ENCODE measurements around the gene IL18. TPM values are rescaled to one million over a fixed set of nuclear protein-coding genes. Genes with fewer than 3 reads are reported as not detected.
"Not testable (repeated sequence)": the region's sequence is repeated elsewhere in the genome, so short reads cannot be mapped to it uniquely, and the experiment has no call there.

IL18 gene
- polyA plus RNA-seq (2013, experiment 1 of 2; ENCODE audit: insufficient read length): 0.69 TPM
- polyA plus RNA-seq (2013, experiment 2 of 2; ENCODE audit: insufficient read length): 0.17 TPM

DNA sequence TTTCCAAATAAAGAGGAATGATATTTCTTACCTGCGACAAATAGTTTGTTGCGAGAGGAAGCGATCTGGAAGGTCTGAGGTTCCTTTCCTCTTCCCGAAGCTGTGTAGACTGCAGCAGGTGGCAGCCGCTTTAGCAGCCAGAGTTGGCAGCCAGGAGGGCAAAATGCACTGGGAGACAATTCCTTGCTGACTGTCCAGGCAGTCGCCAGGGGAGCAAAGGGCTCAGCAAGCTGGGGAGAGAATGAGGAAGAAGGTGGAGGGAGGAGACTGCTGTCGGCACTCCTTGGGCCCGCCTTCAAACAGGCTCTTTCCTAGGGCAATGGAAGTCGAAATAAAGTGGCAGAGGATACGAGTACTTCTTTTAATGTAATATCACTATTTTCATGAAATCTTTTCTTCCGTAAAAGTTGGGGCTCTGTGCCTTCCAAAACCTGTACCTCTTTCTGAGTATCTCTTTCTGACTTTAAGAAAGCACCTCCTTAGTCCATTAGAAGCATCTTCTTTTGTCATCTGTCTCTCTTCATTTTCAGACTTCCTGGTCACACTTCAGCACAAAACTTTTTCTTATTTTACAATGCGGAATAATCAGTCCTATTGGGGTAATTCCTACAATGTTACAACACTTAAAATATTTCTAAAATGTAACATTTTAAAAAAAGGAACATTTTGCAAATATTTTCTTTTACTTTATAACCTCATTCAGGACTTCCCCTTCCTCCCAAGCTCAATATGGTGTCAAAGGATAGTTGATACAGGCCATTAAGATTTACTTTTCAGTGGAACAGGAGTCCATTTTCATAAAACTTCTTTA lies at the start of gene IL18:
TSS of gene IL18 (minus strand) at position 220 of the 811 bp plus-strand sequence. CDS start 9,041 bp downstream, outside the sequence.
- DNase-seq: peak; percentile 5

DNA sequence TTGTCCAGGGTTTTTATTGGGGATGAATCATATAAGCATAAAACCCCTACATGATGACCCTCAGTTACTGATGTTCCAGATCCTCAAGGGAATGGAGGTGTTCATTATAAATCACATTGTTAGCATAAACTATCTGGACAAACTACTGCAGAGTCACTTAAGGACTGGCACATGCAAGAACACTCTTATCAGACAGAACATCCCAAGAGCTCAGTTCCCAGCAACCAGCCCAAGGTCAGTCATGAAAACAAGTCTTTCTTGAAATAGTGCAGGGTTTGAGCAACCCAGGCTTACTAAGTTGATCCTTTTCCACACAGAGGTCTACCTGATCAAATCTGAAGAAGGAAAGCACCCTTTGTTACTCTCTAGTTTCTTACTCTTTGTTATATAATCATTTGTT lies 48.8 kb upstream of the IL18 start:
- DNase-seq: no peak

DNA sequence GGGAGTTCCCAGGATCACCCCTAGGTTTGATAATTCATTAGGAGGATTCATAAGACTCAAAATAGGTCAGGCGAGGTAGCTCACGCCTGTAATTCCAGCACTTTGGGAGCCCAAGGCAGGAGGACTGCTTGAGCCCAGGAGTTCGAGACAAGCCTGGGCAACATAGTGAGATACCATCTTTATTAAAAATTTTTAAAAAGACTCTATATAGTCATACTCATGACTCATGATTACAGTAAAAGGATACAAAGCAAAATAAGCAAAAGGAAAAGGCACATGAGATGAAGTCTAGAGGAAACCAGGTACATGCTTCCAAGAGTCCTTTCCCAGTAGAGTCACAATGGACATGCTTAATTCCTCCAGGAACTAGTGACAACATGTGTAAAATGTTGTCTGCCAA lies 48.4 kb upstream of the IL18 start:
- DNase-seq: no peak

- no peak for DNase-seq
Measured at GRCh38 chr11:112211536-112211935, 47.6 kb upstream of the IL18 start.

- no peak for DNase-seq
Measured at GRCh38 chr11:112210890-112211289, 47.0 kb upstream of the IL18 start.

DNA sequence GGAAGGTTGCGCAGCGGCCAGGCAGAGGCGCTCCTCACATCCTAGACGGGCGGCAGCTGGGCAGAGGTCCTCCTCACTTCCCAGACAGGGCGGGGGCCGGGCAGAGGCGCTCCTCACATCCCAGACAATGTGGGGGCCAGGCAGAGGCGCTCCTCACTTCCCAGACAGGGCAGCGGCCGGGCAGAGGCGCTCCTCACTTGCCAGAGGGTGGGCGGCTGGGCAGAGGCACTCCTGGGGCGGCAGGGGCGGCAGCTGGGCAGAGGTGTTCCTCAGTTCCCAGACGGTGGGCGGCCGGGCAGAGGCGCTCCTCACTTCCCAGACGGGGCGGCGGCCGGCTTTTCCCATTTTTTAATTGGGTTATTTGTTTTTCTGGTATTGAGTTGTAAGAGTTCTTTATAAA lies 42.2 kb upstream of the IL18 start:
- no peak for DNase-seq

GRCh38 chr11:112200252-112200651 lies 36.4 kb upstream of the IL18 start:
- DNase-seq: no peak

- DNase-seq: not testable (repeated sequence)
Measured at GRCh38 chr11:112199101-112199500, 35.2 kb upstream of the IL18 start.

- DNase-seq: no peak
Measured at GRCh38 chr11:112196519-112197087, 32.7 kb upstream of the IL18 start.

DNA sequence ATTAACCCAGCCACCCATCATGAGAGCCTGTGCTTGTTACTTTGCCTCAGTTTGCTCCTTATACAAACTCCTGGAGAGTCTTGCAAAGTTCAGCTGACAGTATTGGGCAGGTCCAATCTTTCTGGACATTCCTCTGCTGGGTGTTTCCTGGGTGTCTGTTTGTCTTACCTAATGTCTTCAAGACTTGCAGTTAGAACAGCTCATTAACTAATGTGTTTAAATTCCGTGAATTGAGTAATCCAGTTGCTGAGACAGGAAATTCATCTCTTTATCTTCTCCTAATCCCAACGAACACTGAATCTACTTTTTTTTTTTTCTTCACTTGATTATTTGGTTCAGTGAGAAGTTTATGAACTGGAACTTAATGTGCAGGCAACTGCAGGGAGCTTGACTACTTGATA lies 32.1 kb upstream of the IL18 start:
- DNase-seq: no peak

- not testable (repeated sequence) for DNase-seq
Measured at GRCh38 chr11:112195113-112195512, 31.2 kb upstream of the IL18 start.

DNA sequence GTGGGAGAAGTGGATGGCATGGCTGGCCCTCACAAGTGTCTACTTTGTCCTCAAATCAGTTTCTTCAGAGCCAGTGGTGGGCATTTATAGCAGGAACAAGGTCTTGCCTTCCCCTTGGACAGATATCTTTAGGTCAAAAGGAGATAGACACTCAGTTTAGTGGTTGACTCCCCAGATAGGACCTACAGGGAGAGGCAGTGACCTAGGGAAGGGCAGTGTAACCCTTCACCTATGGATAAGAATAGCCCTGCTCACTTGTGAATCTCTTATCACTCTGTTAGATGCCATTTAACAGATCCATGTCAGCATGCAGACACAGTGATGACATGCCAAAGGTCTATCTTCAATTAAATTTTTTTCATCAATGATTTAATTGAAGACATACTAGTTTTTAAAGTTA lies 22.4 kb upstream of the IL18 start:
- no peak for DNase-seq

DNA sequence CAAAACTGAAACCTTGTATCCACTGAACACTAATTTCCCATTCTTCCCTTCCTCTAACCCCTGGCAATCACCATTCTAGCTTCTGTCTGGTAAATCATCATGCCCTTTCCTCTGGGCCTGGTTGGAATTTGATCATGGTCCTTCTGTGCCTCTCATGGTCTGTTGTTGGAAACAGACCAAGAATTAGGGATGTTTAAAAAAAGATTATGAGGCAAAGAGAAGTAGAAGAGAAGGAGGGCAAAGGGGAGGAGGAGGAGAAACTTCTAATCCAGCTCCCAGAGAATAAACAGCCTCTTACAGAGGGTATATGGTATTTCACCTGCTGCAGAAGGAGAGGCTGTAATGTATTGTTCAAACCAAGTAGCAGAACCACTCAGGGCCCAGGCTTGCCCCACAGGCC lies 22.0 kb upstream of the IL18 start:
- no peak for DNase-seq

- DNase-seq: no peak
Measured at GRCh38 chr11:112182867-112183266, 19.0 kb upstream of the IL18 start.

GRCh38 chr11:112179601-112180000 lies 15.7 kb upstream of the IL18 start:
- DNase-seq: no peak

GRCh38 chr11:112178936-112179335 lies 15.0 kb upstream of the IL18 start:
- no peak for DNase-seq

- no peak for DNase-seq
Measured at GRCh38 chr11:112178428-112178827, 14.5 kb upstream of the IL18 start.

GRCh38 chr11:112177589-112177988 lies 13.7 kb upstream of the IL18 start:
- no peak for DNase-seq

DNA sequence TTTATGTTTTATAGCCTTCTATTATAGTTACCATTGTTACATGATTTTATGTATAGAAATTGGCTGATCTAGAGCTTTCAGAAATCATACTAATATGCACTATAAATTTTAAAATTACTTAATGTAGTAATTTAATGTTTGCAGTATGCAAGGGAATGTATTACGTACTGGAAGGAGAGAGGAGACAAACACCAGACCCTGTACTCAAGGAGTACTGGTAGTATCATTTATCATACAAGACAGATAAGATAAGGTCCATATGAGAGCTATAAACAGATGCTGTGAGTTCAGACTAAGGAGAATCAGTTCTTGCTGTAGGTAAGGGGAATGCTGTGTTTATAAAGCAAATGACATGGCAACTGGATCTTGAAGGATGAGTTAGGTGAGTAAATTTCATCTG lies 12.2 kb upstream of the IL18 start:
- DNase-seq: no peak

GRCh38 chr11:112175599-112175952 lies 11.7 kb upstream of the IL18 start:
- no peak for DNase-seq

GRCh38 chr11:112174789-112175598 lies 11.1 kb upstream of the IL18 start, which contains the start of gene BCO2:
BCO2 (plus strand) TSS chr11:112175512; CDS start chr11:112175602, 90 bp downstream.
- peak; percentile 62 for DNase-seq

DNA sequence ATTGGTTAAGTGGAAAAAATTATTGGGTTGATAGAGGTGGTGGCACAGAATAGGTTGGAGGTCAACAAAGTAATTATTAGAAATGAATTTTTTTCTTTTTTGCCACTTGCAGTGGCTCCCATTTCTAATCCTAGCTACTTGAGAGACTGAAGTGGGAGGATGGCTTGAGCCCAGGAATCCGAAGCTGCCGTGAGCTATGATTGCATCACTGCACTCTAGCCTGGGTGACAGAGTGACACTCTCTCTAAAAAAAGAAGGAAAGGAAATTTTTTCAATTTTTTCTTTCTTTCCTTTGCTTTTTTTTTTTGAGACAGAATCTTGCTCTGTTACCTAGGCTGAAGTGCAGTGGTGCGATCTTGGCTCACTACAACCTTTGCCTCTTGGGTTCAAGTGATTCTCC lies 9.3 kb upstream of the IL18 start:
- peak; percentile 31 for DNase-seq

DNA sequence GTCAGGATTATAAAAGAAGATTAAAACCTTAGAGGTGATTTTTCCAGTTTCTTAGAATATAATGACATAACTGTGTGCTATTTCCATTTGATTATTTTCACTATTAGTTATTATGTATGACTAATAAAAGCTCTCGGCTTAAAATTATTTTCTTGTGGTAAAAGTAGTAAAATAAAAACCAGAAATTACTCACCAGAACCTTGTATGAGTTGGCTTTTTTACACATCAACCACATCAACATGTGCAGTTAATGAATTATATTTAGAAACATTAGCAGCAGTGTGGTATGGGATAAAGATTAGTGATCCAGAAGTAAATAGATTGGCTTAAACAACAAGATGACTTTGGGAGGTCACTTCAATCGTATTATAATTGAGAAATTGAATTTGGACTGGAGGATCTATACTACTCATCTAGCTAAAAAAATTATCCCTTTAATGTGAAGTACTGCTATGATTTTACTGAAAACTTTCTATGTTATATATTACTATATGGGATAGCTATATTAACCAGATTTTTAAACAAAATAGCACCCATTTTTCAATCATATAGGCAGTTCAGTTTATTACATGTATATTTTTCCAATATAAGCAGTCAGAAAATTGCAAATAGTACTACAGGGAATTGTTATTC lies 8.6 kb upstream of the IL18 start:
- peak; percentile 44 for DNase-seq

All from fibroblast of skin of back (primary cell).